Peyer's patch (tissue), 4 donors: Measurements from ENCODE around the gene LMBRD2. TPM values are rescaled to one million over a fixed set of nuclear protein-coding genes. Genes with fewer than 3 reads are reported as not detected.
A peak's percentile ranks its signal among the peaks of the same experiment; 100 is the strongest.

Experiments used
- DNase-seq, 3 donors: peaks; one replicate each; pipeline ENCODE4 v3.0.0-alpha.2; 2017 to 2019
- H3K27ac ChIP-seq, 4 donors: fragments of 200-600 bp; sonication (generic); one replicate each; pipeline ENCODE4 v1.5.1; 2016 to 2019
- H3K27me3 ChIP-seq, 2 donors: fragments of 200-600 bp; sonication (generic); one replicate each; pipeline ENCODE4 v1.5.1; 2019
- H3K36me3 ChIP-seq, 3 donors: fragments of 200-600 bp; sonication (generic); one replicate each; pipeline ENCODE4 v1.5.1; 2016 to 2019
- H3K4me1 ChIP-seq, 4 donors: fragments of 200-600 bp; sonication (generic); one replicate each; pipeline ENCODE4 v1.5.1; 2016 to 2019
- H3K4me3 ChIP-seq, 4 donors: fragments of 200-600 bp; sonication (generic); 1 replicate in 3 of 4; 2 replicates in 1 of 4; pipeline ENCODE4 v1.5.1; 2016 to 2019; ENCODE audit warnings: mild to moderate bottlenecking in 1 of 4
- H3K9me3 ChIP-seq, 4 donors: fragments of 200-600 bp; sonication (generic); one replicate each; pipeline ENCODE4 v1.5.1; 2016 to 2019; ENCODE audit warnings: mild to moderate bottlenecking in 1 of 4
- CTCF ChIP-seq, 6 experiments: fragments of 450-650 bp in 4 of 6; fragments of 200-600 bp in 2 of 6; sonication (generic) in 1 of 6; IDR thresholded peaks; one replicate each; pipeline ENCODE4 v1.5.1; 2017 to 2019; ENCODE audit warnings: antibody characterized with exemption in 6 of 6, mild to moderate bottlenecking in 3 of 6, moderate library complexity in 1 of 6
- POLR2A ChIP-seq, 2 donors: fragments of 450-650 bp; IDR thresholded peaks; one replicate each; pipeline ENCODE4 v1.5.1; 2017; ENCODE audit warnings: antibody characterized with exemption in 2 of 2, mild to moderate bottlenecking in 2 of 2, moderate library complexity in 2 of 2
- total RNA-seq, 4 donors: library from RNA; depleted of rRNA; stranded (reverse); fragments of >200 nt; gene quantifications; one replicate each; pipeline ENCODE4 v1.1.0, GENCODE V29; 2016

Gene LMBRD2
- total RNA-seq, 4 donors from 2014 or later: 9.9 to 55.3 (median 22.0) TPM

DNA sequence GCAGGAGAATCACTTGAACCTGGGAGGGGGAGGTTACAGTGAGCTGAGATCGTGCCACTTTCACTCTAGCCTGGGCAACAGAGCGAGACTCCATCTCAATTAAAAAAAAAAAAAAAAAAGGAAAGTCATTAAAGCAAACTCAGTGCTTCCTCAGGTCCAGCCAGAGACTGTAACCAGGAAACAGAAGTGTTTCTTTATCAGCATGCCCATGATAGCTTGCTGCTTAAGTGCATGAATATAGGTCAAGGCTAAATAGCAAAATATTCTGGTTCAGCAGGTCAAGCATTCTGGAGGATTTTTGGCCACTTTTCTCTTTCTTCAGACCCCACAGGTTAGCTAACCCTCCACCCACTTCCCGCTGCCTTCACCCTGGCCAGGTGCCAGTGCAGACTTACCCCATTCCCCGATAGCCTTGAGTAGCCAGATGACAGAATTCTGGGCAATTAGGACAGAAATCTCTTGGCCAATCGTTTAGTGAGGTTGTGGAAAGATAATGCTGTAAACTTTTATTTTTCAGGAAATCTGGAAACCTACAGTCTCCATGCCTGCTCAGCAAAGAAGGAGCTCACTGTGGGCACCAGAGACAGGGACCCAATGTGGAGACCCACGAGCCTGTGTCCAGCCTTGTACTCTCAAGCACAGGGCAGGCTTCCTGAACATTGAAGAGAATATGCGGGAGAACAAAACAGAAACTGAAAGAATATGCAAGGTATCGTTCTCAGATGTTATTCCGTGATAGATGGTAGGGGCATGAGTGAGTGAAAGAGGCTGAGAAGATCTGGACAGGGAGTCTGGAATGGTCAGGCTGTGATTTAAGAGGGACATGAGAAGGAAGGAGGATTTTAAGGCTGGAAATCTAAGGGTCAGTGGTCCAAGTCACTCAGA lies 80.8 kb downstream of the LMBRD2 start:
- TF ChIP-seq CTCF (IDR thresholded peaks at IDR 0.05) (no peak), POLR2A (IDR thresholded peaks at IDR 0.05) (no peak)
- no peaks in the 10 kb centered on the region for H3K9me3 ChIP-seq
- no peaks in the 10 kb centered on the region for H3K4me1 ChIP-seq
- no peaks in the 10 kb centered on the region for H3K36me3 ChIP-seq
- H3K27ac ChIP-seq: no peak overlapping the region
- H3K4me3 ChIP-seq: peak overlapping the region in 2 of 4 donors; percentile 20 to 43
- no peak for DNase-seq
- no peaks in the 10 kb centered on the region for H3K27me3 ChIP-seq

GRCh38 chr5:36068751-36069281 lies 82.9 kb downstream of the LMBRD2 start:
- Histone ChIP-seq H3K27me3 (no peaks in the 10 kb centered on the region), H3K36me3 (no peaks in the 10 kb centered on the region), H3K27ac (no peak overlapping the region), H3K9me3 (no peaks in the 10 kb centered on the region), H3K4me1 (no peaks in the 10 kb centered on the region), H3K4me3 (no peak overlapping the region)
- TF ChIP-seq POLR2A (IDR thresholded peaks at IDR 0.05) (no peak), CTCF (IDR thresholded peaks at IDR 0.05) (no peak)
- no peak for DNase-seq

- DNase-seq: no peak
- H3K9me3 ChIP-seq: no peaks in the 10 kb centered on the region
- H3K27me3 ChIP-seq: no peaks in the 10 kb centered on the region
- H3K4me1 ChIP-seq: no peaks in the 10 kb centered on the region
- H3K36me3 ChIP-seq: no peaks in the 10 kb centered on the region
- TF ChIP-seq CTCF (IDR thresholded peaks at IDR 0.05) (no peak), POLR2A (IDR thresholded peaks at IDR 0.05) (no peak)
- no peak within 1 kb of the TSS for H3K4me3 ChIP-seq
- H3K27ac ChIP-seq: no peak within 1 kb of the TSS
Observed at GRCh38 chr5:36066540-36067210, 85.0 kb downstream of the LMBRD2 start, which contains the start of gene UGT3A2. UGT3A2 (minus strand) TSS chr5:36066882; CDS start chr5:36066789, 93 bp downstream.

- H3K4me1 ChIP-seq: no peaks in the 10 kb centered on the region
- no peaks in the 10 kb centered on the region for H3K9me3 ChIP-seq
- no peaks in the 10 kb centered on the region for H3K27me3 ChIP-seq
- no peak overlapping the region for H3K4me3 ChIP-seq
- H3K36me3 ChIP-seq: no peaks in the 10 kb centered on the region
- H3K27ac ChIP-seq: no peak overlapping the region
- no peak for DNase-seq
- TF ChIP-seq CTCF (IDR thresholded peaks at IDR 0.05) (no peak), POLR2A (IDR thresholded peaks at IDR 0.05) (no peak)
Observed at GRCh38 chr5:36066001-36066539, 85.6 kb downstream of the LMBRD2 start.

GRCh38 chr5:36060420-36060887 lies 91.2 kb downstream of the LMBRD2 start:
- Histone ChIP-seq H3K36me3 (no peaks in the 10 kb centered on the region), H3K4me3 (no peak overlapping the region), H3K27me3 (no peaks in the 10 kb centered on the region), H3K4me1 (no peaks in the 10 kb centered on the region), H3K27ac (no peak overlapping the region), H3K9me3 (no peaks in the 10 kb centered on the region)
- no peak for TF ChIP-seq POLR2A (IDR thresholded peaks at IDR 0.05)
- peak in 1 of 6 experiments; percentile 22 for TF ChIP-seq CTCF (IDR thresholded peaks at IDR 0.05)
- no peak for DNase-seq
